Stimulated activated CD4-positive, alpha-beta T cell treated with anti-CD3 and anti-CD28 coated beads, Interleukin-12 subunit alpha, Interleukin-12 subunit beta, amount 100 ng/mL, for 48 hours (primary cell): ENCODE results near the gene GUCY1A2.

ENCODE experiments used
- DNase-seq, 3 donors: peaks; one replicate each; pipeline ENCODE4 v3.0.0-alpha.2; 2020; ENCODE audit warnings: low read depth in 2 of 3, low spot score in 1 of 3

GUCY1A2 gene

DNA sequence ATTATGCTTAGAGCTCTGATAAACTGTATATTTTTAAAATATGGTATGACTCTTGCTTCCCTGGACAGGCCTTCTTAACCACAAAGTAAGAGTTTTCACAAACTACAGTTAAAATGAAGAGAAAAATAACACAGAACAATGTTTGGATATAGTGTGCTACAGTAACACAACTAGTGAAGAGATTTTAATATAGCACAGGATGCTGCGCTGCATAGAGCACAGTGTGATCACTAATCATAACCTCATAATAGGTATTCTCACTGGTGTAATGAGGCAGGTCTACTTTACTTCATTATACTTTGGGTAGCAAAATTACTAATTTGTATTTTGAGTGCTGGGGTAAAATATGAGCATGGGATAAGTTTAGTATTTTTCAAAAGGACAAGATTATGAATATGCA is 256.5 kb downstream of the GUCY1A2 start:
- DNase-seq: no peak

DNA sequence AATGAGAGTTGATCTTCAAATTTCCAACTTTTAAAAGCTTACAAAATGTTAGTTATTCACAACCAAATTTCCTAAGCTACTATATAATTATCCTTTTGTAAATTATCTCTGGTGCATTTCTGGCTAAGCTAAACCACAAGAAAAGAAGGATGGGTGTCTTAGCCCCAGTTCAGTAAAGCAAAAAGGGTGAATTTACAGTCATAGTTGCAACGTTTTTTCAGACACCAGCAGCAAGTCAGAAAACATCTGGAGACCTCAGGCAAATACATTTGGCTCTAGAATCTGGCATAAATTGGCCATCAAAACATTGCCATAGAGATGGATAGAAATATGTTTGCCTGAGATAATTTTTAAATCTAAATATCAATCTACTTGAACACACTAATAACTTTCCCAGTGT is 257.0 kb downstream of the GUCY1A2 start:
- DNase-seq: no peak

DNA sequence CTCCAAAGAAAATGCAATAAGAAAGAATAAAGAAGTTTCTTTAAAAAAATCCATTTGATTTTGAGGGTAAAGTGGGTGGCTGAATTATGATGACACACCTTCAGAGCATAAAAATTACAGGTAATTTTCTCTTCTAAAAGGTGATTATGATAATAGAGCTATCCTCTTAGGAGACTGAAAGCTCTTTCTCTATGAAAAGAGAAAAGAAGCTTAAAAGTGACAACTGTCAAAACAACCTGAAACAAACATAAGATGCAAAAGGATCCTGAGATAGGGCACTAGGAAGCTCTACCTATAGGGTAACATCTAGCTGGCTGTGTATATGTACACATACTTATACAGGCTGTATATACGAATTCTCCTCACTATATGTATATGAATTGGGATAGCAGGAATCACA is 270.2 kb downstream of the GUCY1A2 start:
- no peak for DNase-seq

- no peak for DNase-seq
Measured at GRCh38 chr11:106745941-106746340, 272.3 kb downstream of the GUCY1A2 start.

GRCh38 chr11:106733635-106734034 is 284.6 kb downstream of the GUCY1A2 start:
- DNase-seq: no peak

GRCh38 chr11:106728859-106729258 is 289.4 kb downstream of the GUCY1A2 start:
- no peak for DNase-seq

DNA sequence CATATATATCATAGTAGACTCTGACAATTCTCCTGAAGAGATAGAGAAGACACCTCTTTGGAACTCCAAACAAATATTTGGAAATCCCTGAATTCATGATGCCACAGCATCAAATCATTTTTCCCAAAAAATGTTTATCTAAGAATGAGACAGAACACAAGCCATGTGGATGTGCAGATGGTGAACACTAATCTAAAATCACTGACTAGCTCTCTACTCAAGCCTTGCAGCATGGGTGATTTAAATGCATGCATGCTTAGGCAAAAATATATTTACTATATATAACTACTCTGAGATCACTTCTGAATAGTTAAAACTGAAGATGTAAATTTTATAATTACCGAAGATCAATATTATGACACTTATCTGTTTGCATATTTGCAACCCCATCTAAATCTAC is 289.9 kb downstream of the GUCY1A2 start:
- no peak for DNase-seq

GRCh38 chr11:106727256-106727655 is 291.0 kb downstream of the GUCY1A2 start:
- no peak for DNase-seq

GRCh38 chr11:106724293-106724892 is 293.9 kb downstream of the GUCY1A2 start:
- no peak for DNase-seq

DNA sequence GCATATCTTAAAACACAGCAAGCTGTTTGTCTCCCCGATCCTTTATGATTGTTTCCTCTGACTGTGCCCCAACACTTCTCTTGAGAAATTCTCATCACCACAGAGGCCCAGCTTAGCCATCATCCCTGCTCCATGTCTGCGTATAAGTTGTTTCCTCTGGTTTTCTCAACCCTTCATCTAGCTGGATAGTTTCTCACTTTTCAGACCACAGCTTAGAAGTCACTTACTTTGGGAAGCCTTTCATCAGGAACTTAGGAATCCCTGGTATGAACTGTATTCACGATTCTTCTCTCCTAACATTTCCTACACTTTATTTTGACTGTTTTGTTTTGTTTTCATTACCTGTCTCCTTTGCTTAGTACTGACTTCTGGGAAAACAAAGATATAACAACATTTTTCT is 295.2 kb downstream of the GUCY1A2 start:
- no peak for DNase-seq

DNA sequence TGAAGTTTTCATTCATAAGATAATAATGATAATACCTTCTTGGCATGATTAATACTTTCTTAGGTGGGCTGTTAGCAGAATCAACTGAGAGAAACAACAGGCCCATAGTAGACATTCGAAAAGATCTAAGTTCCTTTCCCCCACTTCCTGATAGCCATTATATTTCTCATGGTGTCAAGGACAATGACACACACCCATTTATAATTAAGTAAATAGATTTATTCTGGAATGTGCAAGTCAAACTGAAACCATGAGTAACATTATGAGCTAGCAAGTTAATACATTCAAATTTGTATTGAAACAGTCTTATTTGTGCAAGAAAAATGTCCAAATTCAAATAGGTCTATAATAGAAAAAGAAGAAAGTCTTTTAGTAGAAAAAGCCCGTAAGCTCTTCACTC is 301.1 kb downstream of the GUCY1A2 start:
- DNase-seq: no peak

DNA sequence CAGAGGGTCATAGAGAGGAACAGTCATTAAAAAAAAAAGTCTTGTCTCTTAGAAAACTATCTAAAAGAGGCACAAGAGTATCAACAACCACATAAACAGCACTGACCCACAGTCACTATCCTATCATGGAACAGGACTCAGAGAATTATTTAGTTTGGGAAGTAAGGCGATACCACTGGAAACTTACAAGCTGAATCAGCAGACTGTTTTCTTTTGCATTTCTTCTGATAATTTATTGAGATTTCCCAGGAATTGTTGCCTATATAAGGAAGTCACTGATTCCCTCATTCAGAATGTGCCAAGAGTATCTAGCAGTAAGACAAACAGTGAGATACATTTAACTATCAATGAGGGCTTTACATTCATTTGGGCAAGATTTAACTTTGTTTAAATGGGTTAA is 304.1 kb downstream of the GUCY1A2 start:
- DNase-seq: no peak

DNA sequence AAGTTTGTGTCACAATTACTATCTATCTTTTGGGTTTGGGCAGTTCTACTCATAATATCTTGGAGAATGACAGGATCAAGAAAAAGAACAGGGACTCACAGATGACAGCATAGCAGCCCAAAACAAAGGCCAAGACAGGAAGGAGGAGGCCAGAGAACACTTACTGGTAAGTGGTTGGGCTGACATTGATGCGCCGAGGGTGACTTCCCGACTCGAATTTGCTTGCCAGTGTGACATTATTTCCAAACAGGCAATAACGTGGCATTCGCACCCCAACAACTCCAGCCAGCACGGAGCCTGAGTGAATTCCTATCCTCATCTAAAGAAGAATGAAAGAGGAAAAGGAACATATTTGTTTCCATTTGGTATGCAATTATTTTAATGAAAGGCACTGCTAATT is 309.9 kb downstream of the GUCY1A2 start:
- DNase-seq: no peak

GRCh38 chr11:106706355-106706754 is 311.9 kb downstream of the GUCY1A2 start:
- no peak for DNase-seq

- DNase-seq: no peak
Measured at GRCh38 chr11:106702805-106703204, 315.5 kb downstream of the GUCY1A2 start.

- no peak for DNase-seq
Measured at GRCh38 chr11:106697058-106697457, 321.2 kb downstream of the GUCY1A2 start.

DNA sequence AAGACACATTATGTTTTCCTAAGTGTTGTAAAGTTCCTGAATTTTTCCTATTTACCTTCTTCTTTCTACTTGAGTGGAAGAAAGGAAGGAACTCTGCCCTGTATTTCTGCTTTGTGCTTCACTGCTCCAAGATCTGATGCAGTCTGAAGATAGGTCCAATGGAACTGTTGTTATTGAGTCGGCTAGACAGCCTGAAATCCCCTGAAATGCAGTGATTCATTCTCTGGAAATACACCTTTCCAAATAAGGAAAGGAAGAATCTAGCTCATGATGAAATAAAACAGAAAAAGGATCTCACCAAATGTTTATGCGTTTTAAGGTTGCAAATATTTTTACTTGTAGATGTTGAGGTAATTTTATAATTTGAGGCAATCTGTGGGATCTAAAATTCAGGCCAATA is 322.8 kb downstream of the GUCY1A2 start:
- DNase-seq: no peak

DNA sequence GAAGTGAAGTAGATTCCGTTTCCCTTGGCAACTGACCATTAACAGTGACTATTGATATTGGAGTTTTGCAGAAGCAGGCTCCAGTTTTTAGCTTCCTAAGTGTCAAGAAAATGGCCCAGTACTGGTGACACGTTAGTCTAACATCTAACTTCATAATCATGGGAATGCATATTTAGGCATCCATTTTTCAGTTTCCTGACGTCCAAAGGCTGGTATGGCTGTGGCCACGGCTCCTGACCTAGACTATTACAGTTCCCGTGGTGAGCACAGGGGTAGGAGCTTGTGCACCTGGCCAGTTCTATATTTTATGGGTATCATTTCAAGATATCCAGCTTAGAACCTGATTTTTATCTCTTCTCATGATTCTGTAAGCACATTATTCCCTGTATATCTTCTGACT is 323.8 kb downstream of the GUCY1A2 start:
- DNase-seq: no peak

- no peak for DNase-seq
Measured at GRCh38 chr11:106691807-106692365, 326.4 kb downstream of the GUCY1A2 start.

GRCh38 chr11:106690923-106691322 is 327.4 kb downstream of the GUCY1A2 start:
- DNase-seq: no peak

- no peak for DNase-seq
Measured at GRCh38 chr11:106684944-106685343, 333.3 kb downstream of the GUCY1A2 start.

DNA sequence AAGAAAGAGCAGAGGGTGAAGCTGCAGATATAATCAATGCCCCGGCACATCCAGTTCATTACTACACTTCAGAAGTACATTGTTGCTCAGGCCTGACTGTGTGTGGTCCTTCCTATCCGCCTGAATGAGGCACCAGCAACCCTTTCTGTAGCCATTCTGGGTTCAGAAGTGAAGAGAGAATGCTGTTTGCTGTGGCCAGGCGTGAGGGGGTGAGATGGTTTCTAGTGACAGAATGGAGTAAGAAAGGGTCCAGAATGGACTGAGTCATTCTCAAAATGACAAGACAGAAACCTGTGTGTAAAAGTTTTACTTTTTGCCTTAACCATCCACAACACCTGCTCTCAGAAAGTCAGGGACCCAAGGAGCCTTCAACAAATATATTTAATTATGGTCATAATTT is 334.8 kb downstream of the GUCY1A2 start:
- no peak for DNase-seq

- DNase-seq: no peak
Measured at GRCh38 chr11:106681435-106681834, 336.8 kb downstream of the GUCY1A2 start.
